Astrocyte of the hippocampus (primary cell): ENCODE results near the gene KAZN.
A peak's percentile ranks its signal among the peaks of the same experiment; 100 is the strongest.

Experiments used
- DNase-seq: peaks from one replicate; pipeline ENCODE4 v3.0.0; 2011; ENCODE audit warnings: low read depth, low spot score

Gene KAZN

DNA sequence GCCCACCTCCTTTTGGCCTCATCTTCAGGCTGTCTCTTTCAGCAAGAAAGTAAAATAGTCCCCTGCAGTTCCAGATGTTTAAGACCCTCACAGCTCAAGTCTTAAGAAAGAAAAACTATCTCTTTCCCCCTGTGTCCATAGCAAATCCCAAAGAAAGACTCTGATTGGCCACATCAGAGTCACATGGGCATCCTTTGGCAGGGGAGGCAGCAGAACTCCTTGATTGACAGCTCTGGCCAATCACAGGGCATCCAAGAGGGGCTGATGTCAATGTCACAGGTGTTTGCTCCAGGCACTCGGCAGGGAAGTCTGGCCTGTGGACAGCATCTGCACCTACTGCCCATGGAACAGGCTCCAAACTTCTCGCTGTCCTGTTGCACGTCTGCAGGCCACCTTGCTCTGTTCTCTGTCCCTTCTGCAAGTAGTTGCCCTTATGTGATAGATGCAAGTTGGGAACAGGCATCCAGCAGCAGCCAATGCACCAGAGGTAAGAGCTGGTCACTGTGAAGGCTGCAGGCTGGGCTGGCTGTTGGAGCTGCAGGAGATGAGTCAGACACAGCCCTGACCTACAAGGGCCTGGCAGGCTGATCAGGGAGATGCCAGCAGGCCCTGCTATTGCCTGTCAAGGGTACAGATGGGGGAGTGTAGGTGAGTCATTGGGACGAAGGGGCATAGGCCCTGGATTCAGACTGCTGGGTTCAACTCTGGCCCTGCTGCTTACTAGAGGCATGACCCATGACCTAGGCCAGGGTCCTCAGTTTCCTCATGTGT, 458.2 kb downstream of the KAZN start:
- DNase-seq = peak; percentile 62

DNA sequence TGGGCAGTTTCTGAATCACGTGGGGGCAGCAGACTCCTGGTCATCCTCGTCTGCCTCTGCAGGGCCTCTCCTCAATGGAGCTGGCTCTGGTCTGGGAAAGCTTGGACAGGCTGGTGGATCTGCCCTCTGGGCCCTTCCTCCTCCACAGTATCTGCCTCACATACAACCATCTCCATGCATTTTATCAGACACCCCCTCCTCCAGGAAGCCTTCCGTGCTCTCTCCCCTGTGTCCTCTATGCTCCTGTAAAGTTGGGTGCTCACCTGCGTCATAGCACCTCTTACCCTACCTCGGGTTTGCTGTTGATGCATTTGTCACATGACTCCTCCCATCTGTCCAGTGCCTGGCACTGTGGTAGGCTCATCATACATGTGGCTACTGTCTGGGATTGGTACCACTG, 459.3 kb downstream of the KAZN start:
- no peak for DNase-seq

DNA sequence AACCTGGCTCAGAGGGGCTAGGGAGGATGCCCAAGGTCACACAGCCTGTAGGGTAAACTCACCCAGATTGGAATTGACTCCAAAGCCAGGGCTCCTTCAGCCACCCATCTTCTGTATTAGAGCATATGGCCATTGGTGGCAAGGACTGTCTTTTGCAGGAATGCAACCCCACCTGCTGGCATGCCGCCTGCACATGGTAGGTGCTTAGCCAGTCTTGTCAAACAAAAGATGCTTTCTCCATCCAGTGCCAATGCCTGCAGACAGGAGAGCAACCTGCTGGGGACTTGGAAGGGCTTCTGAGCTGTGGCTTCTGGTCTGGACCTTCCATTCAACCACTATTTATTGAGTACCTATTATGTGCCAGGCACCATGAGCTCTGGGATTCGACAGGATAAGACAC, 459.8 kb downstream of the KAZN start:
- no peak for DNase-seq

DNA sequence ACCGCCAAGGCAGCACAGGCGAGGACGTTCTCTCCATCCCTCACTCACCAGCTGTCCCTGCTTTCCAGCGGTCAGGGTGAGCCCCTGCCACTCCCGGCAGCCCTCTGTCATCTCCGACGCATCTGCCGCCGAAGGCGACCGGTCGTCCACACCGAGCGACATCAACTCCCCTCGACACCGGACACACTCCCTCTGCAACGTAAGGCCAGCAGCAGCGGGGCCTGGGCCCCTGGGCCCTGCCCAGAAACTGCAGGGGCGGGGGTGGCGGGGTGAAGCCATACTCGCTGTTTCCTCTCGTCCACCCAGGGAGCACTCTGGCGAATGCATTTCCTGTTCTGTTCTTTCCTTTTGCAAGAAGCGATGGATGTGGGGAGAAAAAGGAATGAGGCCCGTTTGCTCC, 461.6 kb downstream of the KAZN start:
- DNase-seq = no peak

DNA sequence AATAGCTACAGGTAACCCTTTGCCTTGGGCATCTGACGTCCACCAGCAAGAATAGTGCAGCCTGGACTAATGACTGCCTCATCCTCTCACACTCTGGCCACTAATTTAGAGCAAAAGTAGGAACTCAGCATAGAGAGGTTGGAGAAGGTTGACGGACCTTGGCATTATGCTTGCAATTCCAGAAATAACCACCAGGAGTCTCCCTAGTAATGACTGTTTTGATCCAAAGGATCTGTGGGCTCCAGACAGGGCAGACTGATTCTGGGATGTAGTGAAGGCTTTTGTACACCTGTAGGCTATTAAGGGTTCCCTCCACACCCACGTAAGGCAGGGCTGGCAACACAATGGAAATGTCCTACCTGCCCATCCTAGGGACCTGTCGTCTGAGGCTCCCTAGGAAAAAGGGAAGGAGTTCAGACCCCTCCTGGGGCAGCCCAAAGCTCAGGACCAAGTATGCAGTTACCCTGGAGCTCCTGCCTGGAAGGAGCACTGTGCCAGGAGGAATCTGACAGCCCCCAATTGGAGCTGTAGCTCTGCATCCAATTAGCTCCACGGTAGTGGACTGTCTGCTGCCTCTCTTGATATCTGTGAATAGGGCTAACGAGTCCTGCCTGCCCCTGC, 464.1 kb downstream of the KAZN start:
- DNase-seq = no peak

DNA sequence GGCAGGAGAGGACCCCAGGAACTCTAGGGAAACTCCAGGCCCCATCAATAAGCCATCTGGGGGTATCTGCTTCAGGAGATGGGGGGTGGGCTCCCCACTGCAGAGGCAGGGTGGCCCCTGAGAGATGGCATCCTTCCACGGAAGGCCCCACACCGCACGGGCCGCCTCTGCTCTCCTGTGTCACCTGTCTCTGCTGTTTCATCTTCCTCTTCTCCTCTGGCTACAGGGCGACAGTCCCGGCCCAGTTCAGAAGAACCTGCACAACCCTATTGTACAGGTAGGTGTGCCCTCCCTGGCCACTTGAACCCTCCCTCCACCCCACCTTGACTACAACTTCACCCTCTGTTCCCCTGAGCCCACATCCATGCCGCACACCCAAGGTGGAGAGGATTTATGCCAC, 464.9 kb downstream of the KAZN start:
- DNase-seq = no peak

DNA sequence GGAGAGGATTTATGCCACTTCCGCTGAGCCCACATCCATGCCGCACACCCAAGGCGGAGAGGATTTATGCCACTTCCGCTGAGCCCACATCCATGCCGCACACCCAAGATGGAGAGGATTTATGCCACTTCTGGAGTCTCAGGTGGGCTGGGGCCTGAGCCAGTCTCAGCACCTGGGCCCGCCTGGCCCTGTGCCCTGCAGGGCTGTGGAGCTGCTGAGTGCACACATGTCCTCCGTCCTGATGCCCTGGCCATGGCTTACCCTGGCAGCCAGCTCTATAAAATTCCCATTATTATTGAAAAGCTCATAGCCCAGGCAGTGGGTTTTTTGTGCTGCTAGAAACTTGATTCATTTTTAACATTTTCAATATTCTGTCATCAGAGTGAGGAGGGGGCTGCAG, 465.3 kb downstream of the KAZN start:
- no peak for DNase-seq

DNA sequence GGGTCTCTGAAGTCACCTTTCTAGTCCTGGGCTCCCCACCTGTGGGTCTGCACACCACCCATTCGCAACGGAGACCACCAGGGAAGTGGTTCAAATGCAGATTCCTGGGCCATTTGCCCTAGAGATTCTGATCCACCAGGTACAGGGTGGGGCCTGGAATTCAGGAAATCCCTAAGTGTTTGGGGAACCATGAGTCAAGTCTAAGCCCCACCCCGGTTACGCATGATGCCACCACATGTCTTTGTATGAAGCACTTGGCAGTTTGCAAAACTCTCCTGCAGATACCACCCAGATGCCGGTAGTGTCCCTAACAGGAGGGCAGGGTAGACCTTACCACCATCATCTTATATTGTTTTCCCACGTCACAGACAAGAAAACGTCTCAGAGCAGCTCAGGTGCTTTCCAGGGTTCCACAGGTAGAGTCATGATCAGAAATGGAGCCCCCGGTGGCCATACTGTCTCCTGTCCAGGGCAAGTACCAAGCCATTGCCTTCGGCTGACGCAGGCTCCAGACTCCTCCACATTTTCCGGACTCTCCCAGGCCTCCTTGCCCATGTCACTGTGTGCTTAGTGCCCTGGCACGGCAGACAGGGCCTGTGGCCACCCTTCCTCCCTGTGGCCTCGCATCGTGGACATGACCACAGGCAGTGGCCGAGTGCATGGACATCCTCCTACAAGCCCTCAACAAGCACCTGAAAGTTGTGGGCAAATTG, 465.9 kb downstream of the KAZN start:
- DNase-seq = no peak

DNA sequence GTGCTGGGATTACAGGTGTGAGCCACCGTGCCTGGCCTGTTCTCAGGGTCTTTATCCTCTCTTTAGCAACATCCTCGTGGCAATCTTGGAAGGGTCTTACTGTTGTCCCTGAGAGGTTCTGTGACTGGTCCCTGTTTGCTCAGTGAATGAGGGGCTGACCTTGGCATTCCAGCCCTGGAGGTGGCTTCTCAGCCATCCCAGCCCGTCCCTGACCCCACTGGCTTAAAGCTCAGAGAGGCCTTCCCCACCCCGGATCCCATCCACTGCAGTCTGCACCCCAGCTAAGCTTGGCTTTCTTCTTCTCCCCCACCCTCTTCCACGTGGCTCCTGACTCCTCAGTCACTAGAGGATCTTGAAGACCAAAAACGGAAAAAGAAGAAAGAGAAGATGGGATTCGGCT, 466.8 kb downstream of the KAZN start:
- DNase-seq = no peak

DNA sequence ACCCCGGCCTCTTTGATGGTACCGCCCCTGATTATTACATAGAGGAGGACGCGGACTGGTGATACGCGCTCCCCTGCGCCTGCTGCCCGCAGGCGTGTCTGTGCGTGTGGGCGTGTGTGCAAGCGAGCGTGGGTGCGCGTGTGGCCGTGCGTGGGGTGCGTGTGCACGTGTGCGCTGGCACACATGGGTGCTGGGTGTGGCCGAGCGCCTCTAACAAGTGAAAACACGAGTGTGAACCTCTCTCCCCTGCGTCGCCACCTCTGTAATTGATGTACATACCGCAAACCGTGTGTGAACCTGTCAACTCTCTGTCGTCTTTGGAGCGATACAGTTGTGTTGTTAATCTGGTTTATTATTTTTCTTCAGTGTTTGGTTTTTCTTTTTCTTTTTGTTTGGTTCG, 467.3 kb downstream of the KAZN start:
- no peak for DNase-seq

DNA sequence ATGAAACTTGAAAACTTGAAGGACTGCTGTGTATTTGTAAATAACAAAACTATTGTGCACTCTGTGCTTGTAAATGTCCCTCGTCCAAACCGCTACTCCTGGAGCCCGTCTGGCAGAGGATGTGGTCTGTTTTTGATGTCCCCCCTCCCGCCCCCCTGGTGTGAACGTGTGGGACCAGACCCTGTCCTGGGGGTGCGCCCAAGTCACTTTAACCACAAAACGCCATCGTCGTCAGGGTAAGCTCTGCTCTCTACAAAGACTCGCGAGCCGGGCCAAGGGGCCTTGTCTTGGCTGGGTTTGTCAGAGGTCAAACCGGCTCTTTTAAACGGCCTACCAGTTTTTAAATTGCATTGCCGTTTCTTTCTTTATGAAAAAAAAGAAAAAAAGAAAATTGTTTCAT, 467.7 kb downstream of the KAZN start:
- DNase-seq = no peak

DNA sequence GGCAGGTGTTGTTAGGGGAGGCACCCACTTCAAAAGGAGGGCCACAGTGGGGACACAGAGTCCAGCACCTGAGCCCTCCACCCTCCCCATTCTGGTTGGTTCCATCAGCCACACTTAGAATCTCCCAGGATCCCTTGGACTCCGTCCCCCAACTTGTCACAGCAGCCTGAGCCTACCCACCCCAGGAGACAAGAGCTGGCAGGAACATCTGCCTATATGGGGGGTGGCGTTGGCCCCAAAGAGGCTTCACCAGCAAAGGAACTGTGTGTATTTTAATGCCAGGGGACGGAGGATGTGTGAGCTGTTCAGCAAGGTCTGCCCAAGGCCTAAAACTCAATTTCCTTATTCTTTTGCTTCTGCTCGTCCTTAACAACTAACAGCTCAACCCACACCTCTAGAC, 468.7 kb downstream of the KAZN start:
- DNase-seq = no peak

DNA sequence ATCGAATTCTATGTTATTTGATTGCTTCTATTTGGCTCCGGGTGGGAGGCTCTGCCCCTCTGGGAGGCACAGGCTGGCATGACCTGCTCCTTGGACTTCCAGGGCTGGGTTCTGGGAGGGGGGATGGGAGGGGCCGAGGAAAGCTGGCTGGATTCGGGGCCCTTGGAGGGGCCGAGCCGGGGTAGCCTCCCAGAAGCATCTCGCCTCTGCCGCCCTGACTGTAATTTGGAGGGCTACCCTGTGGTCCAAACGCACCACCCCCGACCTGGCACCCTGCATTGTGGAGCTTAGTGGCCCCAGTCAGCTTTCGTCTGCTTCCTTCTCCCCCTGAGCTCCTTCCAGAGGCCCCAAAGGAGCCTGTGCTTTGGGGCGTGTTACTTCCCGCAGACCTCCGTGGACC, 469.7 kb downstream of the KAZN start:
- DNase-seq = no peak

DNA sequence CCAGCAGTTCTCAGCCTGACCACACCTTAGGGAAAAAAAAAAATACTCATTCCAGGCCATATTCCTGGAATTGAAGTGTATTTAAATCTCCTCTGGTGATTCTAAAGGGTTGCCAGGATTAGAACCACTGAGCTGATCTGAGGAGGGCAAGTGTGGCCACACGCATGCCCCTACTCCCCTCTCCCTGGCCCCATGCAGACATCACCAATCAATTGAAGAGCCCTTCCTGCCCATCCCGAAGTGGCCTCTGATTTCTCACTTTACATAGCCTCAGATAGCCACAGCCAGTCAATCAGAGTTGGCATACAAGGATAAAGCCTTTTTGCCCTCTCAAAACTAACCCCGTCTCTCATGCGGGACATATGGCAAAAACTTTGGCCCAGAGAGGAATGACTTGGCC, 470.5 kb downstream of the KAZN start:
- DNase-seq = no peak

DNA sequence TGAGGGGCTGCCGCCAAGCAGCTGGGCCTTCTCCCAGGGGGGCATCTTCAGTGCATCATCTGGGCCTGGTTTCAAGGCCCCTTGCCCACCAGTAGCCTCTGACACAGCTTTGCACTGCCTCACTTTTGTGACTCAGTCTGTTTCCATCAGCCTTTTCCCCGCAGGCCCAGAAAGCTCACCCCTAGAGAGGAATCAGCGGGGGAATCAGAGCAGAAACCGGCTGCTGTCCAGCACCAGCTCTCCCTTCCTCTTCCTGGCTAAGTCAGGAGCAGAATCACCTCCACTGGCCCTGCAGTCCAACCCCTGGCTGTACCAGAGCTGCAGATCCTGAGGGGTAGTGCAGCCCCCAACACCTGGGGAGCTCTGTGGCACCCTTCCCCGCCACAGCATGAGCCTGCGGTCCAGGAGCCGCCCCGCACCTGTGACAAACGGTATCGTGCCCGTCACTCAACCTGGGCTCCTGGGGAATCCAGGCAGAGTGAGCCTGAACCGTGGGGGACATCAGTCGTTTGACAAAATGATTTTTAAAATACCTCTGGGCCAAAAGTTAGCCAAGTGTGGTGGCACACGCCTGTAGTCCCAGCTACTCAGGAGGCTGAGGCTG, 471.8 kb downstream of the KAZN start:
- peak; percentile 19 for DNase-seq

DNA sequence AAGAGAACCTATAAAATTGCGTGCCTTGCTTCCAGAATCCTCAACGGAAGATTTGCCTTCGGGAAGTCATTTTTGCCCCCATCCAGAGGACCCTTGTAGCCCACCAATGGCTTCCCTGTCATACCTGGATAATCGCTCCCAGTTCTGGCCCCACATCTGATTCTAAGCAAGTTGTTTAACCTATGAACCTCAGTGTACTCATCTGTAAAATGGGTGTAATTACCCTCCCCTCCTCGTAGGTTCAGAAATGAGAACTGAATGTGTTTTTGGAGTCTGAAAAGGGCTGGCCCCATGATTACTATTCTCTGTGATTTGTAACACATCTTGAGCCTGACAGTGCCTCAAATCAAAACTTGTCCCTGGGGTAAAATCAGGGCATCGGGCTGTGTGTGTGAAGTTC, 473.5 kb downstream of the KAZN start:
- DNase-seq = no peak

DNA sequence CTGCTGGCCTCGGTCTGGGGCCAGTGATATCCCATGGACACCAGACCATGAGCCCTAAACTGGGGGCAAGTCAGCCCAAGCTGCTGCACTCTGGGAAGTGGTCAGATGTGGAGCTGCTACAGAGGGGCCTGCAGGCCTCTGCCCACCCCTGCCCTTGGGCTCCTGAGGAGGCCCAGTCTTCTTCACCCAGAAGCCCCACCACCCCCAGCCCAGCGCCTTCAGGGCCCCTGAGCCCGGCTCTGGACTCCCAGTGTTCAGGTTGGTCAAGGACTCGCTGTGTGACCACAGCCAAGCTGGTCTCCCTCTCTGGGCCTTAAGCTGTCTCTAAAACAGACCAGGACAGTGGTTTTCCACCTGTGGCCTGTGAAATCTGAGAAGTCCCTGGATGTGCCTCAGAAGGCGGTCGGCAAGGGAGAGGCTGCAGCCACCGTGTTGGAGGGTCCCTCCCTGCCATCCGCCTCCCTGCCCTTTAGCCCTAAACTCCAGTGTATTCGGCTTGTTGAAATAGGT, 475.4 kb downstream of the KAZN start:
- no peak for DNase-seq

DNA sequence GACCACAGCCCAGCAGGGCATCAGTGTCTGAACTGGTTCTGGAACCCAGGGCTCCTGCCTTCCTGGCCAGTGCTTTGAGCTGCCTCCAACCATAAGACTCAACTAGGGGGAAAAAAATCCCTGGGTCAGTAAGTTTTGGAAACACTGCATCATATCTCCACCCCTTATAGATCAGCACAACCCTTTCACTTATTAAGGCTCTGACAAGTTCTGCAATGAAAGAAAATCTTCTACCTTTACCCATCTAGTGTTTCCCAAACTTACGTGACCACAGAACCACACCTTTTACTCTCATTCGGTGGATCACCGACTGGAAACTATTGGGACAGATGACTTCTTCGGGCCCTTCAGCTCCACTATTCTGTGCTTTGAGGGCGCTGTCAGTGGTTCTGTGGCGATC, 476.7 kb downstream of the KAZN start:
- no peak for DNase-seq

DNA sequence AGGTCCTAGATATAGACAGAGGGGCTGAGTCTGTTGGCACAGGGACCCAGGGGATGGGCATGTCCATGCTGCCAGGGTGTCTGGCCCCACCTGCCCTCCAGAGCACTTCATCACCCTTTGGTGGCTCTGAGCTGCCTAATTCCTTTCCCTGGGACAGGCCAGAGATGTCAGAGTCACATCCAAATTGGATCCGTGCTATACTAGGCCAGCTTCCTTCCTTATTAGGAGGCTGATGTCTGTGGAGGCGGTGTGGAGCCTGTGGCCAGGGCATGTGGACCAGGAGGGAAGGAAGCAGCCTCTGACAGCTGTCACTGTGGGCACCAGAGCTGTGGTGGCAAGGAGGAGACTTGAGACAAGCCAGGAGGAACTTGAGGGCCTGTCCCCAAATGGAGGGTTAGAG, 477.3 kb downstream of the KAZN start:
- no peak for DNase-seq

DNA sequence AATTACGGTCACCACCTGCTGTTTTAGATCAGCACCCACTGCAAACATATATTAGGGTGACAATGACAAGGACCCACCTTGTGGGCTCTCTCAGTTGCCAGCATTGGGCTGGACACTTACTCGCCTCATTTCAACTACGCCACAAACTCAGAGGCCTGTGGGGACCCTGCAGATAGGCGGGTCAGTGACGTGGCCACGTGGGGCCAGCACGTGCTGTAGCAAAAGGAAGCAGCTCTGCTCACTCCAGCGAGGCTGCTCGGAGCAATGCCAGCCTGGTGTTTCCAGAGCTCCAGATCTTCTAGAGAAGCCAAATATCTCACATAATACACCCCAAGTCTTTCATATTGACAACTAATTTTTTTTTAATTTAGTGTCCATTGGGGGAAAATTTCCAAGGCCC, 478.3 kb downstream of the KAZN start:
- DNase-seq = no peak

DNA sequence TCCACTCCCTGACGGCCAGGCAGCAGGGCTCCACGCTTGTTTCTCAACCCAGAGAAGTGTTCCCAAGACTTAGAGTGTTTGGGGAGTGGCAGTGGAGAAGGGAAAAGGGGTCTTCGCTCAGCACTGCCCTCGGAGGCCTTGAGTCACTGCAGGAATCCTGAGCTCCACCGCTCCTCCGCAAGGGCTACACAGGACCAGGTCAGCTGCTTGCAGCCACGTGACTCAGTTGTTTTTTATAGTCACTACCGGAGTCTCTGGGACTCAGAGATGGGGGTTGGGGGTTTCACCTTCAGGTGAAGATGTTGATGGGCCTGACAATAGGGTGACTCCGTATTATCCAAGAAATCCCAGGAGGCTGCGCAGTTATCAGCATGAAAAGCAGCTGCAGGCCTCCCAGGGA, 478.9 kb downstream of the KAZN start:
- DNase-seq = no peak

DNA sequence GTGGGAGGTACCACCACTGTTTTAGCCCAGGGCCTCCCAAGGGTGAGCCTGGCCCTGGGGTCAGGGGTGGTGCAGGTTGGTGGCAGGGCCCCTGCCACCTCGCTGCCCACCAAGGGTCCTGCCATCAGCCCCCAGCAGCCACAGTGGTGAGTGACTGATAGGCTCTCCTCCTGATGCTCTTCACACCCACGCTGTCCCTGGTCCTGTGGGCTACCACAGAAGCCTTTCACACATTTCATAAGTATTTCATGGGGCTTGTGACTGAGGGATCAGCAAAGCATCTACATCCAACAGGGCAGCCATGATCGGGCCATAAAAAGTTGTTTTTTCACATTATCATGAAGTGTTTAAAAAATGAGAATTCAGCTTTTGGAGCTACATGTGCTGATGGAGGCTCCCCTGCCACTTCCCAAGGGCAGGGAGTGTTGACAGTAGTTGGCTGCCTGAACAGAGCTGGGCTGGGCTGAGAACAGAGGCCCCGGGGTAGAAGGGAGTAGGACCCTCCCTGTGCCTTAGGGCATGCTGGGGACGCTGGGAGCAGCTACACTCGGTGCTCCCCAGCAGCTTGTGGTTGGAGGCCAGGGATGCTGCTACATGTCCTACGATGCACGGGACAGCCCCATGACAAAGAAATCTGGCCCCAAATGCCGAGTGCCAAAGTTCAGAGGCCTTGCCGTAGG, 482.0 kb downstream of the KAZN start:
- DNase-seq = no peak
